ENCODE results near the gene HILPDA. TPM values are rescaled to one million over a fixed set of nuclear protein-coding genes. Genes with fewer than 3 reads are reported as not detected.

Gene HILPDA
- total RNA-seq, 1 donor from 2014 or later = 13.1 TPM

DNA sequence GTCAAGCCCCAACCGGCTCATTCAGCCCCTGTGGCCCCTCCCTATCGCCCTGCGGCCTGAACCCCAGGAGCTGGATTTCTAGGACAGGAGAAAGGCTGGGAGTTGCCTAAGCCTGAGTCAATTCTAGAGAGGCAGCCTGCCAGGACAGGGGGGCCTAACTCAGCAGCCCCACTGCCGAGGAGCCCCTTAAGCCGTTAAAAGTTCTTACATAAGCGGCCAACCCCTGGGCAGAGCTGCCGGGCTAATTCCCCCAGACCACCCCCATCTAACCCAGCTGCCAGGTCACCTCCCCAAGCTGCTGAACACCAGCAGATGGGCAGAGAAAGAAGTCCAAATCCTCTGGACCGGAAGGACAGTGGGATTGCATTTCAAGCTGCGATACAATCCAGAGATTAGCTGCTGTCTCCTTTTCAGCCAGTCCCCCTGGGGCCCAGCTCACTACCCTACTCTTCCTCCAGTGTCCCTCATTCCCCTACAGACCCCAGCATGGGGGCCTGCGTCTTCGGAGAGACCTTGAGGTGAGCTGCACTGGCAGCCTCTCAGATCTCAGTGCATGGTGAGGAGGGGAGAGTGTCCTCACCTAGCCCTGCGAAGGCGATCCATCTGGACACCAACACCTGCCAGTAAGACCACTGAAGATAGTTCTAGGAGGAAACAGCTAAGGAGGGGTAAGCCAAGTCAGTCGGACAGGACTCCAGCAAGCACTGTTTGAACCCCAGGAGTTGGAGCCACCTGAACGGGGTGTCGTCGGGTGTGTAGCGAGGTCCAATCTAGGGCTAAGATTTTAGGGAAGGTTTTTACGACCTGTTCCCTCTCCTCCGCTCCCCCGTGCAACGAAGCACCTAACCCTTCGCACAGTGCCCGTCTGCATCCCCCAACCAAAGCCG, 46.7 kb upstream of the HILPDA start:
- H3K36me3 ChIP-seq = no peaks in the 10 kb centered on the region
- peaks cover 60% of the 10 kb centered on the region for H3K4me1 ChIP-seq
- intact Hi-C loops (cut with DNase I) = no loop called here

DNA sequence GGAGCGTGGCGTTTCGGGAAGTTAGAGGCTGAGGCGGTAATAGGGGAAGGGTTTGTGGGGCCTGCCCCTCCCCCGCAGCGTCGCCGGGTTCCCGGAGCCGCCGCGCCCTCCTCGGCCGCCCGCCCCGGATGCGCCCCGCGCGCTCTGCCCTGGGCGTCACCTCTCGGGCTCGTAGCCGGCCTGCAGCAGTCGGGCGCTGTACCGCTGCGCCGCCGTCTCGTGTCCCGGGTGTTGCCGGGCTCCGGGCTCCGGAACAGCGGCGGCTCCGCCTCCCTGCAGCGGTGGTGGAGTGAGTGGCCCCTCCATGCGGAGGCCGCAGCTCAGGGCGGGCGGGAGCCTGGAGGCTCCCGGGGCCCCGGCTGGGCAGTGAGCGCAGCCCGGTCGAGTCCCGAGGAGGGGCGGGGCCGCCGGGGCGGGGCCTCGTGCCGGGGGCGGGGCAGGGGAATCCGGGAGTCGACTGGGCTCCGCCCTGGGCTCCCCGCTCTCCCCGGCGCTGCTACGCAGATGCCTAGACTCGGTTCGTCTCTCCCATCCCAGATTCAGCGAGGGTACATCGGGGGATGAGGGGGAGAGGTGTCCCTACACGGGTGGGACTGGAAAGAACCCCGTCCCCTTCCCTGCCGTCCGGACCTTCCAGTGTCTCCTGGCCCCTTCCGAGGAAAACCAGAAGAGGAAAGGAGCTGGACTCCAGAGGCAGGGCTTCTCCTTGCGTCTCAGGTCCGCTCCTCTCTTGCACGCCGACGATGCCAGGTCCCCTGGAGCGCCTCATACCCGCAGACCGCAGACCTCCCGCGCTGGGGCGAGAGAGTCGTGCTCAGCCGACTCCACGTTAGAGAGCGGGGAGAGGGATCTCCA, 45.9 kb upstream of the HILPDA start, which contains the start of gene IMPDH1:
IMPDH1 (minus strand) TSS at position 387 of the 855 bp plus-strand sequence; CDS start at position 306, 81 bp downstream.
- Histone ChIP-seq H3K36me3 (no peaks in the 10 kb centered on the region), H3K4me1 (peaks cover 52% of the 10 kb centered on the region), H3K4me3 (peak within 1 kb of the TSS; percentile 77), H3K9me3 (no peaks in the 10 kb centered on the region), H3K27me3 (ENCODE audit: low read depth) (no peaks in the 10 kb centered on the region), H3K27ac (peak within 1 kb of the TSS; percentile 98)
- intact Hi-C loops (cut with DNase I) = no loop called here
- DNase-seq = peak; percentile 94
- ATAC-seq = peak; percentile 95 to 97
- TF ChIP-seq, protein P1, sequence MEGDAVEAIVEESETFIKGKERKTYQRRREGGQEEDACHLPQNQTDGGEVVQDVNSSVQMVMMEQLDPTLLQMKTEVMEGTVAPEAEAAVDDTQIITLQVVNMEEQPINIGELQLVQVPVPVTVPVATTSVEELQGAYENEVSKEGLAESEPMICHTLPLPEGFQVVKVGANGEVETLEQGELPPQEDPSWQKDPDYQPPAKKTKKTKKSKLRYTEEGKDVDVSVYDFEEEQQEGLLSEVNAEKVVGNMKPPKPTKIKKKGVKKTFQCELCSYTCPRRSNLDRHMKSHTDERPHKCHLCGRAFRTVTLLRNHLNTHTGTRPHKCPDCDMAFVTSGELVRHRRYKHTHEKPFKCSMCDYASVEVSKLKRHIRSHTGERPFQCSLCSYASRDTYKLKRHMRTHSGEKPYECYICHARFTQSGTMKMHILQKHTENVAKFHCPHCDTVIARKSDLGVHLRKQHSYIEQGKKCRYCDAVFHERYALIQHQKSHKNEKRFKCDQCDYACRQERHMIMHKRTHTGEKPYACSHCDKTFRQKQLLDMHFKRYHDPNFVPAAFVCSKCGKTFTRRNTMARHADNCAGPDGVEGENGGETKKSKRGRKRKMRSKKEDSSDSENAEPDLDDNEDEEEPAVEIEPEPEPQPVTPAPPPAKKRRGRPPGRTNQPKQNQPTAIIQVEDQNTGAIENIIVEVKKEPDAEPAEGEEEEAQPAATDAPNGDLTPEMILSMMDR (IDR thresholded peaks at IDR 0.05) = no peak

More for the DNA sequence above, 46.7 kb upstream of the HILPDA start:
- Histone ChIP-seq H3K4me3 (peak overlapping the region; percentile 77), H3K27ac (peak overlapping the region; percentile 98), H3K27me3 (ENCODE audit: low read depth) (no peaks in the 10 kb centered on the region), H3K9me3 (no peaks in the 10 kb centered on the region)
- TF ChIP-seq, protein P1 (IDR thresholded peaks at IDR 0.05) = no peak
- ATAC-seq (no peak), DNase-seq (no peak)

DNA sequence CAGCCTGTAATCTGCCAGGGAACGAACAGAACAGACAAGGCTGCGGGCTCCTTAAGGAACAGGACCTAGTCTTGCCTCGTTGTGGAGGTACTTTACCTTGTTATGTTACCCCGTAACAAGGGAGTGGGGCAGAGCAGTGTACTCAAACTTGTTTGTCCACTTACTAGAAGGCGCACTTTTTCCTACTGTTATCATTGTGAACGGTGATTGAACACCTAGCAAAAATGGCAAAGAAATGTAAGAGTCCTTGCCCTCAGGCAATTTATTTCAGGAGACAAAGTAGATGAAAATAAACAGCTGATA, 45.3 kb upstream of the HILPDA start:
- Histone ChIP-seq H3K27ac (peak overlapping the region; percentile 98), H3K27me3 (ENCODE audit: low read depth) (no peaks in the 10 kb centered on the region), H3K4me1 (peaks cover 46% of the 10 kb centered on the region), H3K36me3 (no peaks in the 10 kb centered on the region), H3K4me3 (peak overlapping the region; percentile 77), H3K9me3 (no peaks in the 10 kb centered on the region)
- no peak for DNase-seq
- intact Hi-C loops (cut with DNase I) = no loop called here
- TF ChIP-seq, protein P1 (IDR thresholded peaks at IDR 0.05) = no peak
- peak; percentile 74 to 78 for ATAC-seq

DNA sequence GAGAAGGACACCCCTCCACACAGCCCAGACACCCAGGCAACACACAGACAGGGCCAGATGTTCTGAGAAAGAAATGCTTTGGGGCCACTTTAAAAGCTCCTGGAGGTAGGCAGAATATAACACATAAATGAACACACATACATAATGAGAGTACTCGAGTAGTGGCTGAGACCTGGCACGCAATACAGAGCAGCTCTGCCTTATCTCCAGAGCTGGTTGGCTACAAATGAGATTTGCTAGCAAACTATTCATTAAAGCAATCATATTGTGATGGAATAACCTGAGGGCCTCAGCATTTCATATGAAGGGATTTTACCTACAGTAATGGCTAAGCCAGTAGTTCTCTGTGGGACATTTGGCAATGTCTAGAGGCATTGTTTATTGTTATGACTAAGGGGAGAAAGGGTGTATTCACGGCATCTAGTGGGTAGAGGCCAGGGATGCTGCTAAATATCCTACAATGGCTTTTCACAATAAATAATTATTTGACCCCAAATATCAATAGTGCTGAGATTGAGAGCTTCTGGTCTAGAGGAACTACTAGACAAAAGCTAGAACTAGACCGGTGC, 40.4 kb upstream of the HILPDA start:
- Histone ChIP-seq H3K36me3 (no peaks in the 10 kb centered on the region), H3K9me3 (no peaks in the 10 kb centered on the region), H3K4me3 (no peak overlapping the region), H3K4me1 (peaks cover 9% of the 10 kb centered on the region), H3K27ac (no peak overlapping the region), H3K27me3 (ENCODE audit: low read depth) (no peaks in the 10 kb centered on the region)
- ATAC-seq (no peak), DNase-seq (no peak)
- intact Hi-C loops (cut with DNase I) = no loop called here
- TF ChIP-seq, protein P1 (IDR thresholded peaks at IDR 0.05) = no peak

DNA sequence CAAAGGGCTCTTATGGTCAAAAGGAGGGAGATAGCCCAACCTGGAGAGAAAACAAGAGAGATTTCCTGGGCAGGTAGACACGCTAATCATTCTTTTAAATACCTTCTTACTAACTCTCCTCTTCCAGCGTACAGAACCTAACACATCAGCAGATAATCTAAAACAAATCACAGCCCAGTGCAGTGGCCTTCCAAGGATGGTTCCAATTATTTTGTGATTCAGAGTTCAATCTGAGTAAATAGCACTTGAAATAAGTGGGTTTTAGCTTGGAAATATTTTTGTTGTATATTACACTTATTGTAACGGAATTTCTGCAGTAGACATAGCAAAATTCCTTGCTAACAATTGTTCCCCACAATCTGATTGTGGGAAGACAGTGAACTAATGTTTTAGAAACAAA, 38.6 kb upstream of the HILPDA start:
- TF ChIP-seq, protein P1 (IDR thresholded peaks at IDR 0.05) = no peak
- H3K4me1 ChIP-seq = no peaks in the 10 kb centered on the region
- intact Hi-C loops (cut with DNase I) = no loop called here
- H3K9me3 ChIP-seq = no peaks in the 10 kb centered on the region
- H3K27me3 ChIP-seq (ENCODE audit: low read depth) = no peaks in the 10 kb centered on the region
- H3K36me3 ChIP-seq = no peaks in the 10 kb centered on the region
- DNase-seq = no peak
- no peak overlapping the region for H3K27ac ChIP-seq
- ATAC-seq = no peak
- H3K4me3 ChIP-seq = no peak overlapping the region
